ENCODE results near the gene TNS3.

Gene TNS3

DNA sequence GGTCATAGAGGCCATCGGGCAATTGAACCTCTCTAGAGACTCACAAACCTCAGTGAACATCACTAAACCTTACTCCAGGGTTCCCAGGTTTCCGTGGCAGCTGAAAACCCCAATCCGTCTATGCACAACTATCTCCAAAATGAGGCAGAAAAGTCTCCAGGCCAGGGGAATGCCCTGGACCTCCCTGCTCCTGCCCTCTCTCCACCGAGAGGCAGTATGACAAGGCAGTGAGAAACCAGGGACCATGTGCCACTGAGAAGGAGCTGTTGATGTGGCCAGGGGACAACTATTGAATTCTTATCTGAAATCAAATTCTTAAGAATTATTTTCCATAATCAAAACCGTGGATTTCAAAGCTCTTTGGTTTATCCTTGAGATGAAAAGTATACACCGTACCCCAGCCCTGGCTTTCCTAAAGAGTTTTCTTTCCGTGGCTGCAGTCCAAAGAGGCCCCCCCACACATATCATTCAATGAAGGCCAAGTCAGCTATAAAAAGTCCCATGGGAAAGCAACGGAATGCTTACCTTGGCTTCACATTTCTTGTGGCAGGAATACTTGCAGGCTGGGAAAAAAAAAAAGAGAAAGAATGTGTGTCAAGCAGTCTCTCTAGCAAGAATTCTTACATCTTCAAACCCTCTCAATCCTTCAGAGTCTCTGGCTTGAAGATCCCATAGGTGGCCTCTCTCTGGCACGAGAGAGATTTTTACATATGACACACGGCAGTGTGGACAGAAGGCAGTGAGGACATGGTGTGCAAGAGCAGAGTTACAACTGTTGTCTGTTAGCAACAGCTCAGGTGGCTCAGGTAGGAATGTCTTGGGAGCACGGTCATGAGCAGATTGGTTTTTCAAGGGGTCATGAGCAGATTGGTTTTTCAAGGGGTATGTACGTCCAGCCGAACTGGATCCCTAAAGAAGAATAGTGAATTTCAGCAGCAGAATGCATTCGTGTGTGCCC, 75.2 kb downstream of the TNS3 start:
- DNase-seq (ENCODE audit: low spot score): no peak

DNA sequence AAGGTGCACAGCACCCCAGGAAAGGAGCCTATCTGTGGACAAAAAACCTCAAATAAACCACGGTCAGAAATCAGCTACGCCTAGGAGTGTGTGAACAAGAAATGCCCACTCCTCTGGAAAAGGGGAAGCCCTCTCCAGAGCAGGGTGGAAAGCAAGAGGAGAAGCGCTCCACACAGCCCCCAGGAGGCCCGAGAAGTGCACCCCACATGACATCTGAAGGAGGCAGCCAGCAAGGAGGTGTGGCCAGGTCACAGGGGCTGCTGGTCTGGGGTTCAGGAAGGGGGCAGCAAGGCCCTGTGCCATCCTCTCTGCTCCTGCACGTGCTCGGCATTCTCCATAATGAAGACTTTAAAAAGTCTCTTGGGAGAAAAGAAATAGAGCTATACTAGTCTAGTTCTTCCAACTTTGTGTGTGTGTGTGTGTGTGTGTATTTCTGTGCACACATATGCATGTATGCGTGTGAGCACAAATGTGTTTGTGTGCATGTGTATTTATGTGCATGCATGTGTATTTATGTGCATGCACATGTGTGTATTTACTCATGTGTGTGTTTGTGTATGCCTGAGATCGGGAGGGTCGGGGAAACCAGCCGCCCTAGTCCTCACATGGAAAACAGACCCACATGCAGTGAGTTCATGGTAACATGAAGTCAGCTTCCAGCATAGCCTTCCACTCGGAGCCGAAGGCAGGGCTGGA, 76.5 kb downstream of the TNS3 start:
- no peak for DNase-seq (ENCODE audit: low spot score)

DNA sequence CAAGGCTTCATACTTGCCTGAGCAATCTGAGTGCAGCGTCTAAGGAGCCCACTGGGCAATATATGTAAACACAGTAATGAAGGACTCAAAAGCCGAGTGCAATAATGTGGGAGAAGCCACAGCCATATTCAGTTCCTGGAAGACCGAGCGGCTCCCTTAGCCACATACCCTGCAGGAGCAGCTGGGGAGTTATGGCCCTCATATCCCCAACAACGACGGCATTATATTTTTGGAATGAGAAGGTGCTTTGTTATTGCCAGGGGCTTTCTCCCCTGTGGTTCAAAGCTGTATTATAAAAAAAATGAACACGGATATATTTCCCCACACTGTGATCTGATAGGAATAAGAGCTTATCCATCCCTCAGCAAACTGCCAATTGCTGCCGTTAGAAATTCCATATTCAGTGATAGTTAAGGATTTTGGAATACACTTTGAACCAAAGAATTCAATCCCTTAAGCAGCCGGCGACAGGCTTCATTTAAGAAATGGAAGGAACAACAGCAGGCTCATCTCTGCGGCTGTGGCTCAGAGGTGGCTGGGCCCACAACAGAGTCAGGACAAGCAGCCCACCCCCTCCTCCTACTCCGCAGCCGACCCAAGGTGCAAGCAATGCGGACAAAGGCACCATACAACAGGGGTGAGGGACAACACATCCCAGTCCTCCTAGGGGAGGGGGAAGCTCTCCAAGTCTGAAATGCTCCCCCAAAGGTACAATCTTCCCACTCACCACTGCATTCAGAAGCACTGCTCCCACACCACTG, 77.2 kb downstream of the TNS3 start:
- no peak for DNase-seq (ENCODE audit: low spot score)

DNA sequence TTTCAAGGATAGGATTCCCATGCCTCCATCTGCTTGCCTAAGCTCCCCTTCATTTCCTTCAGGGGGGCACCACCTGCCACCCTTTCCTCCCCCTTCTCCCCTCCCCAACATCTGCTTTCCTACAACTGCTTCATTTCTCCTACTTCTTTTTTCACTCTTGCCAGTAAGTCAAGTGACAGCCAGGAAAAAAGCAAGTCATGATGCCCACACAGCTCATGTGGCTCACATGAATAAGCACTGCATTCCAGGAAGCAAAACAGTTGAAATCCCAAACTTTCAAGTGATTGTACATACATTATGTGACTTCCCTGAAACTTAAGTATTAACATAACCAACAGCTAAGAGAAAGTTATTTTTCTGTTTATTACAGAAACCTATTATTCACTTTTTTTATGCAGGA, 78.6 kb downstream of the TNS3 start:
- DNase-seq (ENCODE audit: low spot score): no peak

DNA sequence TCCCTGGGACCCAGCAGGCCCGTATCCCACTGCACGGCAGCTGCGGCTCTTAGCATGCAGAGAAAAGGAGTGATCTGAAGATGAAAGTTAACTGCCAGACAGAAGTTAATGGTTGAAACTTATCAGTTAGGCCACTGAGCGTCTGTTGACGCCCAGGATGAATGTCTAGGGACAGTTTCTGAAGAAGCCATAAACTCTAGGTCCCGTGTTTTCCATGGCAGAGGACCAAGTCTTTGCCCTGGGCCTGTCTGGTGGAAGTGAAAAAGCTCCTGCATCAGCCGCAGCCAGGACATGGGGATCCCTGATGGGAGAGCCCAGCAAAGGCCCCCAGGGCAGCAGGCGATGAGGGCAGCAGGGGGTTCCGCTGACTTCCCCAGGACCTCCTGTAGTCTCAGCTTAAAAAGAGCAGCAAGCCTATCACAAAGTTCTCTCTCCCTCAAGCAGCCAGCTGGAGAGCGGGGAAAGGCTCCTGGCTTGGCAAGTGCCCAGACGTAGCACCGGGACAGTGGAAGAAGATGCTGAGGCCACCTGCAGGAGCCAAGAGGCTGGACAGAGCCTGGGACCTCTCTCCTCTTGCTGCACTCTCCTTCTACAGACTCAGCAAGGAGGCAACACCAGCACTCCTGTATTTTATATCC, 79.6 kb downstream of the TNS3 start:
- no peak for DNase-seq (ENCODE audit: low spot score)

DNA sequence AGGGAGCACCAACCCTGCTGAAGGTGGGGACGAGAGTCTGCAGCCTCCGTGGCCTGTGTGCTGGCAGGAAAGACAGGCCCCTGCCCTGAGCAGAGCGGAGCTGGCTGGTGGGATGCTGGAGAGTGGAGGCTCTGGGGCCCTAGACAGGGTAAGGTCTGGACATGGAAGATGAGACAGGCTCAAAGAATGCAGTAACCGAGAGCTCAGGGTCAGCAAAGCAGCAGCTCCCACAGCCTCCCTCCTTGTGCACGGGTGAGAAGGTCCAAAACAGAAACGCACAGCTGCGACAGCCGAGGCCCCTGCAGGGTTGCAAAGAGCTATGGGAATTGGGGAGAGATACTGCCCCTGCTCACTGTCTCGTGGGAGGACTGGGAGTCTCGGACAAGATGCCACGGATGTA, 80.5 kb downstream of the TNS3 start:
- DNase-seq (ENCODE audit: low spot score): no peak

DNA sequence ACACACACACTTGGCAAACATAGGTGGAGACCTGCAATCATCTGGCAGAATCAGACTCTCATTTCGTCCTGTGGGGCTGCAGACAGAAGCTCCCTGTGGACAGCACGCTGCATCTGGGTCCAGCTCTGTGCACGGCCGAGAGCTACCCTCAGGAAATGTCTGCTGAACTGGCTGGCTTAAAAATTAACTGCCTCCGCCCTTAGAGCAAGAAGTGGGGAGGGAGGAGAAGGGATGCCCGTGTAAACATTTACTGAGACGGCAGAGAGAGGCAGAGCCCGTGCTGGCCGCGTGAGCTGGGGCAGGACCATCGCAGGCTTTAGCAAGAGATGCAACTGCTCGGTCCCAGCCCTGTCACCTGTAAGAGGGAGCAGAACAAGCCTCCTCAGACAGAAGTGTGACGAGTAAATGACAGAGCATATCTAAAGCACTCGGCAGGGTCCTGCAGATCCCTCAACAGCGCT, 81.8 kb downstream of the TNS3 start:
- no peak for DNase-seq (ENCODE audit: low spot score)

DNA sequence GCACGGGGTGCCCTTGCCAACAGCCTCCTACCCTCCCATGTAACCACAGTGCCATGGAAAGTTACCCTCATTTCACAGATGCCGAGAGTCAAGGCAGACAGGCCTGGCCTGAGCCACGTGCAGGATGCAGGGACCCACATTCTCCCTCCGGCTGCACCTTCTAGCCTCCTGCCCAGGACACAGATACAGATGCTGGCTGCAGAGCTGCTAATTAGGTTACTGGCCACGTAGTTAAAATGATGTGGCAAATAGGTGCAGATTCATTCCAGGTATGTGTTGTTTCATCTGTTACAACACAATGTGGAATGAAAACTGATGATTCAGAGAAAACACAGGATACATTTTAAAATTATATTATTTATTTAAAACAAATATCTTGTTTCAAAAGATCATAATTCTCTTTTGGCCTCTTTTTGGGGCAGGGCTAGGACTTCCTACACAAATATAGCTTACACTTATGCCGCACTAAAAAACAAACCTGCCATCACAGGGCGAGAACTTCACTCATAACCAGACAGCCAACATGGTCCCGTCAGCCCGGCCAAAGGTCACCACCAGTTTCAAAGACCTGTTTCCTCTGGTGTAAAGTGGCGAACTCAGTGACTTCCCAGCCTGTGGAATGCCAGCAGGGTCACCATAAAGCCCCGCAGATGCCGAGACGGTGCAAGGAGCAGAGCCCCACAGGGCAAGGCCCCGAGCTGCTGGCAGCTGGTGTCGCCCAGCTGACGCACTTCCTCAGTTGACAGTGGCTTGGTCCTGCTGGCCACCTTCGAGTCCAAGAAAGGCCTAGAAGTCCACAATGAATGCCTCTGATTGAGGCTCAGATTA, 83.5 kb downstream of the TNS3 start:
- no peak for DNase-seq (ENCODE audit: low spot score)

DNA sequence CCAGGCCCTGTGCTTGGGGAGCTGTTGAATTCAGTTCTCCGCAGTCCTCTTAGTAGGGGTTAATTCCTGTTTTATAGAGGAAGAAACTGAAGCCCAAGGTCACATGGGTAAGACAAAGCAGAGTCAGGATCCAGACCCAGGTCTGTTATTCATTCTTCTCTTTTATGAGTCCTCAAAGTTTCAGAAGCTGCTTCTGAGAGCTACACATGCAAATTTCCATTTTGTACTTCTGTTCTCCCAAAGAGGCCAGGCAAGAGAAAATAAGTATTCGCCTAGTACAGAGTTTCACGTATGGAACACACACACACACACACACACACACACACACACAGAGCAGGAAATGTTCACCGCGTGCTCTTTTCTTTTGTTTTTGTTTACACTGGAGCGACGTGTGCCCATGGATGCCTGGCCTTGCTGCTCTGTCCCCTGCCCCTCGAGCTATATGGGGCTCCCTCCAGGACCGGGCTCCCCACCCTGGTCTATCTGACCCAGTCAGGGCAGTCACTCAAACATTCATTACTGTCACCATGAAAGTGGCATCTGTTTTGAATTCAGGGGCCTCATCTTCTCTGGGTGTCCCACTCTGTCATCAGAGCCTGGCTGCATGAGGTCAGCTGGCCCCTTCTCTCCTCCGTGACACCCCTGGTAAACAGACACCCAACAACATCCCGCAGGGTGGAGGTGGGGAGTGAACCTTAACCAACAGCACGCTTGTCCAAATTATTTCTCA, 84.4 kb downstream of the TNS3 start:
- DNase-seq (ENCODE audit: low spot score): peak; percentile 40

DNA sequence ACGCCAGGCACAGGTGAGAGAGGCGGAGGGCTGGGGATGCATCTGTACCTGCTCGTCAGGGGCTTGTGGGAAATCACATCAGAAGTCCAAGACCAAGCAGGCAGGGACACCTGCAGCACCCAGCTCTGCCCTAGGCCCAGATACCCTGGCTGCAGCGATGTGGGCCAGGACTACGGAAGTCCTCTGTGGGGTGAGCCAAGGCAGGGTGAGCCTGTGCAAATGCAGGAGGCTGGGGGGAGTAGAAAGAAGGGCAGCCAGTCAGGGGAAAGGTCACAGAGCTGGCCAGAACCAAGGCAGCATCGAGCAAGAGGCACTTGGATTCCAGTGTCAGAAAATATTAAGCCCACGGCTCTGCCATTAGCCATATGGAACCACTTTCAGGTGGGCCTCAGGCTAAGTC, 85.2 kb downstream of the TNS3 start:
- DNase-seq (ENCODE audit: low spot score): no peak

DNA sequence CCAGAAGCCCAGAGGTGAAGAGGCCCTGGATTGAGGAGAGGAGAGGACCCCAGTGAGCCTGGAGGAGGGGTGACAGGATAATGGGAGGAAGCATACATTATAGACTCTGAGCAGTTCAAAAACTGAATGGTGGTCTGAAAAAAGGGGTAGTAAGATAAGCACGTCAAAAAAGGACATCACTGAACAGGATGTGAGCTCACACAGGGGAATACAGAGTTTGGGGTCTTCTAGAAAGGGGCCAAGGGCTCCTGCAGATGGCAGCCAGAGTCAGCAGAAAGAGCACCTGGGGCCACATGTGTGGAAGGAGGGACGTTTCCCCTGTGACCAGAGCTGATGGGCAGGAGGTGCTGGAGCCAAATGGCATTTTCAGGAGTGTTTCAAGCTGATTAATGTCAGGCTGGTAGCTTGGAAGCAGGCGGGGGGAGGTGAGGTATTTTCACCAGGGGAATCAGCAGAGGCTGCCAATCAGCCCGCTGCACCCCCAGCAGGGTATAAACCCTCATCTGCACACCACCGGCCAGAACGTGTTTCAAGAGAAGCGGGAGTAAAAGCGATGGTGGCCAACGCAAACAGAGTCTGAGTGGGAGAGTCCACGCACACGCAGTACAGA, 85.8 kb downstream of the TNS3 start:
- no peak for DNase-seq (ENCODE audit: low spot score)

DNA sequence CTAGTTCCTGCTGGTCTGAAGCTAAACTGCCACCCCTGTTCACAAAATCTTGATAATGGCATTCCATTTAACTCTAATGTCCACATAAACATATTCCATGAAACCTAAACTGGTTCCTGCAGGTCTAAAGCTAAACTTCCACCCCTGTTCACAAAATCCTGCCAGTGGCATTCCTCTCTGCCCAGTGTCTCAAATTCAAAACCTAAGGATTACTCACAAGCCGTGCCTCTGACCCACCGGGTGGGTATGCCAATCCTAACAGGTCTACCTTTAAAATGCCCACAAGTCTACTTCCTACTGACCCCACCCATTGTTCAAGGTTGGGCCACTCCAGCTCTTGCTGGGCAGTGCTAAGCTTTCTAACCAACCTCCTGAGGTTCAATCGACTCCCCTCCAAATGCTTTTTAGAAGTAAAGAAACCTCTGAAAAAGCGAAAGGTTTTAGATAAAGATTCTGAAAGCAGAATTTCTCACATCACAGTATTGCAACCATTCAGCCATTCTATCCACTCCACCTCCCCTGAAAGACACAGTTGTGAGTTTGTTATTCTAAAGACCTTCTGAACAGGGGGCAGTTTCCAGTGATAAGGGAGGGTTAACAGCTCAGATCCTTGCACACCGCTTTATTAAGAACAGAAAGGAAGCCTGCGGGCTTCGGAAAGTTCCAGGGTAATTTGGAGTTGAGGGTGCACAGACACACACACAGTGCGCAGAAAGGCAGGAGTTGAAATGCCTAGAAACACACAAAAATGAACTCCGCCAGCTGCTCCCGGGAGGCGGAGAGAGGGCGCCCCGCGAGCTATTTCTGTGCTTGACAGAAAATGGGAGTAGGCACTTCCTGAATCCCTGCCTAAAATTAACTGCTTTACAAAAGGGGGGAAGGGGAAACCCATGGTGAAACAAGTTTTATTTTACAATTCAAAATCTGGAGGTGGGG, 87.7 kb downstream of the TNS3 start:
- DNase-seq (ENCODE audit: low spot score): no peak

DNA sequence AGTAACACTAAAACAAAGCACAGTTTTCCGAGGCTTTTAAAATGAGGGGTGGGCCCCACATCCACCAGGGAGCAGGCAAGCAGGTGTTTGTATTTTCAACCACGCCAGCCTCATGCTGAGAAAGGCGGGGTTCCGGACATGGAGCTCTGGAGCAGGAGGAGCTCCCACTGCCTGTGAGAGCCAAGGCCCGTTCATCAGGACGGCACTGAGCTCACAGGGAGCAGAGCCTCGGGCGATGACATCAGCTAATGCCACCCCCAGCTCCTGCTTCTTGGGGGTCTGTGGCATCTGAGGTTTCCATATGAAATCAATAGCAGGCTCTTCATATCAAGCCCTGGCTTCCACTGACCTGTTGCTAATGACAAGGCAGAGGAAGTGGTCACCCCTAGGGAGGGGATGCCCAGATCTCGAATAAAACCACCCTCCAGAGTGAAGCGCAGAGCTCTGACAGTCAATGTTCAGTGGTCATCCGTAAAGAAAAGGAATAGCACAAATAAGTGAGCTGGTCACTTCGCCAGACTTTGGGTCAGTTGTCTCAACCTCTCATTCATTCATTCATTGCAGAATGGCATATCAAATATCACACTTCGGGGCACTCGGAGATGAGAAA, 89.1 kb downstream of the TNS3 start:
- DNase-seq (ENCODE audit: low spot score): no peak

DNA sequence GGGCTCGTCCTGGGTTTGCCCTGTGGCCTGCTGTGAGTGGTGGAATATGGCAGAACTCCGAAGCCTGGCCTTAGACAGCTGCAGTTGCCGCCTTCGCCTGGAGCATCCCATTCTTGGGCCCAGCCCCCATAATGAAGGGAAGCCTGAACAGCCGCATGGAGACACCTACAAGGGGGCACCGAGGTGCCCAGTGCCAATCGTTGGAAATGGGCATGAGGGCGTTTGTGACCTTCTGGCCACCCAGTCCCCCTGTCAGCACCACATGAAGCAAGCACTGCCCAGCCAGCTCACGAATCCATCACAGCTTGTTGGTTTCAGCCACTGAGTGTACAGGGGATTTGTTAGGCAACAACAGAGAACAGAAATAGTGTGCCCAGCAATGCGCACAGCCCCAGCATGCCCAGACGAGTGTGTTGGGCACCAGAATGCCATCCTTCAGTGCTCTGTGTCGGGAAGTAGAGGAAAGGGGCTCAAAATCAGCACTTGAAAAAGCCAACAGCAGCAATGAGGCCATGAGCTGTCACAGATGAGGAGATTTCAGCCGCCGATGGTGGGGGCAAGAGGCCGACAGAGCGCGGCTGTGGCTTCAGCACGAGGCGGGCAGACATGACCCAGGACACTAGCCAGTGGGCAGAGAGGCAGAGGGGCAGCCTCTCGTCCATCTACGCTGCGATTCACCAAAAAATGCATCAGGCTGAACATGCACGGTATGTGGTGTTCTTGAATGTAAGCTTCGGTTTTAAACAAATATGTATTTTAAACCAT, 91.2 kb downstream of the TNS3 start:
- no peak for DNase-seq (ENCODE audit: low spot score)

DNA sequence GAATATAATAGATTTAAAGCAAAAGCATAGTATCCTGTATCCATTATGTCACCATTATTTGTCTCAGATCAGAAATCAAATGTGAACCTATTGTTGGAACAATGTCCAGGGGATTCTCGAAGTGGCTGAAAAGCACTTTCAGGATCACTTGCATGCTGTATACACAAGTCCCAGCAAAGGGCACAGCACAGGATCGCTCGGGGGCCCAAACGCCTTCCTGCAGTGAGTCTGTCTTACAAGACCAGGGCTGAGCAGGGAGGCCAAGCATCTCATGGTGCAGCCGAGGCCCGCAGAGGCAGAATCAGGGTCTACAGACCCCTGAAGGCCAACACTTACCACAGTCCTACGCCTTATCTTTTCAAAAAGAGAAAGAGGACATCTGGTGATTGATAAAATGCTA, 92.3 kb downstream of the TNS3 start:
- DNase-seq (ENCODE audit: low spot score): no peak

DNA sequence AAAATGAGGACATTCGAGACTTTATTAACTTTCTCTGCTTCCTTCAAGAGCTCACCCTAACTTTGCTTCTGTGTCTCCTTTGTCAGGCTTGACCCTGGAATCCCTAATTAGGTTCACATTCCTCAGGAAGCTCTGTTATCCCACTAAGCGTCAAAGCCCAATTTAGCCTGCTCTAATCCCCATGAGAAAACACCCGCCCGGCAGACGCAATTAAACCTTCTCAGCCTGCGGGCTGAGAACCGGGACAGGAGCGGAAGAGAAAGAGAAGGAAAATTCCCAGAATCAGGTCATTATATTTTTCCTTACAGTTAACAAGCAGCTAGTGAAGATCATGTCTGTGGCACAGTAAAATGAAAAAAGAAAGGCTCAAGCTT, 93.0 kb downstream of the TNS3 start:
- DNase-seq (ENCODE audit: low spot score): no peak

DNA sequence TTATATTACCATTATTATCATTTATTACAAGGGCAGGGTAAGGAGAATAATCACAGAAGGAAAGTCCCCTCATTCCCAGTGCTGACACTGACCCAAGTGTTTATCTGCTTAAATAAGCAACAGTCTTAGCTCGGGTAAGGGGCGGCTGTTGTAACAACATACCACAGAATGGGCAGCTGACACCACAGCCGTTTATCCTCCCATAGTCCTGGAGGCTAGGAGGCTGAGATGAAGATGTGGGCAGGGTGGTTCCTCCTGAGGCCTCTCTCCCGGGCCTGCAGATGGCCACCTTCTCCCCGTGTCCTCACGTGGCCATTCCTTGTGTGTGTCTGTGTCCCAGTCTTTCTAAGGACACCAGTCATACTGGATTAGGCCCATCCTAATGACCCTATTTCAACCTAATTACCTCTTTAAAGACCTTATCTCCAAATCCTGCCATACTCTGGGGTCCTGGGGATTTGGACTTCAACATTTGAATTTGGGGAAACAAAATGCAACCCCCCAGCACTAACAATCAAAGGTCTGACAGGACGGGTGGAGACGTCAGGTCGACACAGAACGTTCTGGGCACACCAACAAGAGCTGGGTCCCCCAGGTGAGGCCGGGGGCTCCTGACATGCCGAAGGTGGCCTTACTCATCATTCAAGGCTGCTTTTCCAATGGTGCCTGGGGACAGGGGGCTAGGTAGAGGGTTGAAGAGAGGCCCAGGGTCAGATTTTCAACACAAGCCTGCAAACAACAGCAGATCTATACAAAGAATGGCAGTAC, 93.5 kb downstream of the TNS3 start:
- no peak for DNase-seq (ENCODE audit: low spot score)

All from kidney capillary endothelial cell (primary cell).